NCI-H1930 (cell line): Measurements from ENCODE around the gene C1orf141.
"Not testable (repeated sequence)": the region's sequence is repeated elsewhere in the genome, so short reads cannot be mapped to it uniquely, and the experiment has no call there.

ENCODE experiments used
- DNase-seq, 2 experiments: peaks; one replicate each; lab custom pipeline; 2025; lab: John Stamatoyannopoulos, UW

The C1orf141 gene

DNA sequence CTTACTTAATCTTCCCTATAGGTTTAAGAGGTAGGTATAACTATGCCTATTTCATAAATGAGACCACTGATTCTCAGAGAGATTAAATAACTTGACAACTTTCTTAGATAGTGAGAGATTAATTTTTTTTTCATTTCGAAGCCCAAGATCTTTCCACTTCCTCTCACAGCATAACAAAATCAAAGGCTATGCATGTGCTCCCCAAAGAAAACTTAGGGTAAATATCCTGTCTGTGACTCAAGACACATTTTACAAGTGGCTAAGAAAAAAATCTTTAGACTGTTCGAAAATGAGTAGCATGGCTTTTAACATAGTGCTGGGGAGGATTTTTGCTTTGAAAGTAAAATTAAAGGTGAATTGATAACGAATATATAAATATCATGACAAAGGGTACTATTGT is 8.2 kb upstream of the C1orf141 start:
- no peak for DNase-seq

DNA sequence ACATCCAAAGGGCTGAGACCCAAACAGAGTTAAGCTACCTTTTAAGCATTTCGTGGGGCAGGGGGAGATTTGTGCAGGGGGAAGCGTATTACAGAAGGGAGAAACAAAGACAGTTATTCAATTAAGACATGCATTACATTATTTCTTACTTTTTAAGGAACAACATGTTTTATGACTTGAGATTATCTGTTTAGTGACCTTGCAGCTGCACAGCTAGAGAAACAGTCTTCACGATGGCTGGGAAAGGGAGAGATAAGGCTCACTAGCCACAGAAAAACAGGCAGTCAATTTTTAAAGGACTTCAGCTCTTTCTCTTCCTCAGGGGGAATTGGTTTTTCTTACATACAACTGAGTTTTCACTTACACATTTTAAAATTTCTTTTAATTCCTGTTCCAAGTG is 7.1 kb upstream of the C1orf141 start:
- DNase-seq, result not testable (repeated sequence)

DNA sequence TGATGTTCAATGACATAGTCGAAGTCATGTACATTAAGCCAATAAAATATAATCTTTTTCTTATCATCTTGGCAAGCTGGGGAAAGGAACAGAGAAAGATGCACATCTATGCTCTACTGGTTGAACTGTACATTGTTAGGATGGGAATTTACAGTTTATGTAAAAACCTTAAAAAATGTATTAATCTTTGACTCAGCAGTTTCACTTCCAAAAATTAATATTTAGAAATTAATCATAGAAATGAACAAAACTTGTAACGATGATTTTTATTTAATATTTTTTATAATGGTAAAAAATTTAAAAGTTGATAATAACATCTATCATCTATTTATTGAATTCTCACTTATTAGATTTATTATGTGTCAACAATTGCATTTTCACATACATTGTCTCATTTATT is 5.7 kb upstream of the C1orf141 start:
- DNase-seq, result no peak

DNA sequence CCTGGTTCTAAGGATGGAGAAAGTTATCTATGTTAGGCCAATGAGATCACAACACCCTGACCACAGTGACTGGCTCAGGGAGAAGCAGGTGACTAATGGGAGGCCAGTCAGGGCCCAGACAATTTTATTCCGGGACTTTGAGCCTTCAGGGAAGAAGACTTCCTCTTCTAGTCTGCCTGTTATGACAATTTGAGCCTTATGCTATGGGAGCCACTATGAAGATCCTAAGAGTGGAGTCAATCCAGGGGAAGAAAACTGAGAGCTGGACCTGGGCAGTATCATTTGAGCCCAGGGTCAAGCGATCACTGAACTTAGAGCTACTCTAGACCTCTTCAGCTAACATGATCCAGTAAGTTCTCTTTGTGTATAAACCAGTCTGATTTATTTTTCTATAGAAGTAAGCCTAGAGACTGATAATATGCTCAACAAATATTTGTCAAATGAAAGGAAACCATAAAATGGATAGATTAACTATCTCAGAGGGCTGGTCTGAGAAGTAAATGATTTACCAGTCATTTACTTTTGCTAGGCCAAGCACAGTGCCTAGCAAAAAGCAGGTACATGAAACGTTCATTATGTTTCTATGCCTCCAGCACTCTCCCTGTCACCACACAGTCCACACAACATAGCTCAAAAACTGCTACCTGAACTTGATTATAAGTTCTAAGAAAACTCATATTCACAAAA is 4.2 kb upstream of the C1orf141 start:
- no peak for DNase-seq

DNA sequence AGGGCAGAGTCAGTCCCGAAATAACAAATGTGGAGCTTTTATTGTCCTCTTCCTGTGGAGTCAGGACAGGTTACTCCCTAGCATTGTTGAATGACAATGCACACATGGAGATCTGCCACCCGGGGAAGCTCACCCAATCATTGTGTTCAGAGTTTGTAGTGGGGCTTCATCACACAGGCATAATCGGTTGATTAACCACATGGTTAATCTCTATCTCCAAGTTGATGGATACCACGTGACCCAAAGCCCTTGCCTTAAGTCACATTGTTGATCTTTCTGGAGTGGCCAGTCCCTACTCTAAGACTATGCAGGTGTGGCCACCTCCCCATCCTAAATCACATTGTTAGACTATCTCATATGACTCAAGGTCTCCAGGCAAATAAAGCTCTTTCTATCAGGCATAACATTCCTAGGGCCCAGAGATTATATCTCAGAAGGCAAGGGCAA is 2.6 kb upstream of the C1orf141 start:
- no peak for DNase-seq

DNA sequence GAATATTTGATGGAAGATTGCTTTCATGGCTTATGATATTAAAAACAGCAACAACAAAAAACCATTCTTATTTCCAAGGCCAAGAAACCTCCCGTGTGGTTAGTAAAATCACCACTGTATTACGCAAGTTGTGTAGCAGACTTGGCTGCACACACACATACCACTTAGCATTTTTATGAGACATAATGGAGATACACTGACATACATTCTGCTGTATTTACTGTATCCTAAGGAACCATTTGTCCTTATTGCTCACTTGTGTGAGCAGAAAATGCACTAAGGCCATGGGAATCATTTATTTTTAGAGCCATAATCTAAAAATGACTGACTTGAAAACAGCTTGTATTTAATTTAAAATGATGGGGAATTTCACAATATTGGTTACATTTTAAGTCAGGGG is 584 bp upstream of the C1orf141 start:
- no peak for DNase-seq

DNA sequence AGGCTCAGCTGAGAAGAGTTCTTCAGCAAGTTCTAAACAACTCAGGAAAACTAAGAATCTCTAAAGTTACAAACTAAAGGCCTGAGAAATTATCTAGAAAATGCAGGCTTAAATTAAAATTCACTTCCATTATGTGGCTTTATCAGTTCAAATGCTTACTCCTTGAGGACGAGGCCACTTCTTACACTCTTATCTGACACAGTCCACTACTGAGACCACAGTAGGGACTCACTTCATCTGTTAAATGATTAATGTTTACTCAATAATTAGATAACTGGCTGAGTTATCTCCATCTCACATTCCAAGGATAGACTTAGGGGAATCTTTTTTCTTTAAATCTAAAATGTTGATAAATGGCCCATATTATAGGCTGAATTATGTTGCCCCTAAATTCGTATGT is 1.6 kb downstream of the C1orf141 start:
- no peak for DNase-seq

DNA sequence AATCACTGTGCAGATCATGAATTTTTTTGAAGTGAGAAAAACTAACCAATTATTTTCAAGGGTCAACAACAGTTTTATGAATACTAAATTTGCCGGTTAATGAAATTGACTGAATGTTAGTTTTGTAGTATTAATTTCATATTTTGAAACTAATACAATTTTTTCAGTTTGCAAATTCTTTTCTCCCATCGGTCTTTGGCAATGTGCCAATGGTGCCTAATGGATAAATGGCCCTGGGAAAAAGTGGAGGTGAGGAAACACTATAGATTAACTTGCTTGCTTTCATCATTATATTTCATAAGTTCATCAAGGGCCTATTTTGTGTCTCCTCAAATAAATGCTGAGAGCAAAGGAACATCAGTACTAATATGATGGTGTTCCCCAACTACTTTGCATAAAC is 4.1 kb downstream of the C1orf141 start:
- DNase-seq, result no peak

DNA sequence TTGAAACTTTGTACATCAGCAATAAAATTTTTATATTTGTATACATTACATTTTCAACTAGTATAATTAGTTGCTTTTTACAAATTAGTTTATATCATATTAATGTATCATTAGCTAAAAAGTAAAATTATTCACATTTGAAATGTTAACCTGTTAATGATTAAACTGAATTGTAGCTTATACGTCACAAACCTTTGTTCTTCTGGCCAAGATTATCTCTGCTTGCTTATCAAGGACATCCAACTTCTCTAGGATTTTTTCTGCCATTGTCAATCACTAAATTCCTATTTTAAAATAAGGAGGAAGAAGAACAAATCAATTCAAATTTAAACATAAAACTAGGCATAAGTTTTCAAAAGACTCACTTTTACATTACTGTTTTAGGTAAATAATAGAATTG is 7.8 kb downstream of the C1orf141 start:
- DNase-seq, result no peak

DNA sequence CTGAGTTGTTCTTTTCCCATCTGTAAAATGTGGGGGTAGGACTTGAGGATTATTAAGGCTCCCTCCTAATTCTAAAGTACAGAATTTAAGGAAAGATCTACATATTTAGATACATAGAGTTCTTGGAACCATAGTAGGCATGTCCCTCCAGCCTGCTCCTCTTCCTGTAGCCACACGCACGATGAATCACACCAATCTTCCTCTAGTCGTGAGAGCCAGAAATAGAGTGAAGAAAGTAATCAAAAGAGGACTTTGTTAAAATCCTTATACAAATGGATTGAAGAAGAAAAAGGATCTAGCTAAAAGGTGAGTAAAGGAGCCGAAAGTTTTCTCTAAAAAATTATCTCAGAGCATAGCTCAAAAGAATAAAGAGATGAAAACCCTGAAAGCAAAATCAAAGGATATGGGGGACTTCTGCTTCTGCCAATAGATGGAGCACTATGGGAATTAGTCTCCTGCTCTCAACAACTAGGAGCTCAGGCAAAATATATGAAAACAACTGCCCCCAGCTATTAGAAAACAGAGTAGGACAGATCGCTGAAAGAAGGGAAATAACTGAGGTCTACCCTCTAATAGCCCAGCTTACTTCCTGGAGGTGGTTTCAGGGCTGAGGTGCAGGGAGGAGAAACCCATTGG is 8.5 kb downstream of the C1orf141 start:
- DNase-seq, result no peak

DNA sequence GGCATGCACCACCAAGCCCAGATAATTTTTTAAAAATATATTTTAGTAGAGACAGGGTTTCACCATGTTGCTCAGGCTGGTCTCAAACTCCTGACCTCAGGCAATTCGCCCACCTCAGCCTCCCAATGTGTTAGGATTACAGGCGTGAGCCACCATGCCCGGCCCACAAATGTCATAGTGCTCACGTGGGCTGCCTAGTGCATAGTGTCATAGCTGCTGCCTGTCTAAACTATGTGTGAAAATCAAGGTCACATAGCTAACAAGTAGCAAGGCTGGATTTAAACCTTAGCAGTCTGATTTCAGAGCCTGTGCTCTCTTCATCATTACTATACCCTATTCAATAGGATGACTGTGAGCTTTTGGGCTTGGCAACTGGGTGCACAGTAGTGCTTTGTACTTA is 10.3 kb downstream of the C1orf141 start:
- DNase-seq, result no peak

DNA sequence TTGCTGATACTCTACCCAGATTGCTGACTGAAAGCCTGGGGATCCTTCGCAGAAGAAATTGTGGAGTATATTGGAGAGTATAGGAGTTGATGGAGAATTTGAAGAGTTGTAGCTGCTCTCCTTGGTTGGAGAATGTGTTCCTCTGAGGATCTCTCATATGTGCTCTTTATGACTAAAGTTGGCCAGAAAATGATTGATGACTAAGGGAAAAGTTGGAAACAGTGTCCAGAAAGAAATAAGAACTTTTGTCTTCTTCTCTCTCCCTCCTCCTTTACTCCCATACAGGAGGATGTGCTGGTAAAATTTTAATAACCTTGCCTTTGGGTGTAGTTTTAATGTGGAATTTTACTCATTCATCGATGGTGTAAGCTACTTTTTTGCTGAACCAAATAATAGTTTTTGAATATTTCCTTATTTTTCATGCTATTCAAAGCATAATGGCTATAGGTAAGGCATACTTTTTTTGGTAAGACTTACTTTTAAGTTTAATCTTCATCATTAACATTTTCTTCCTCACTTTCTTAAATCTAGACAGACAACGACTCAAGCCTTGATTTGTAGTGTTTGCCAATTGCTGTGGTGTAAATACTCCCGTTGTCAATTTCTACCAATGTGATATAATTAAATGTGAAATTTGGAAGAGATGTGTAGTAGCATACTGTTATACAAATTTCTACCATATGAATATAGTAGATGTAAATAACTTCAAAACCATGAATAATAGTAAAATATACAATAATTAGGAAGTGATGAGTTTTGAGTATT is 13.7 kb downstream of the C1orf141 start:
- no peak for DNase-seq

DNA sequence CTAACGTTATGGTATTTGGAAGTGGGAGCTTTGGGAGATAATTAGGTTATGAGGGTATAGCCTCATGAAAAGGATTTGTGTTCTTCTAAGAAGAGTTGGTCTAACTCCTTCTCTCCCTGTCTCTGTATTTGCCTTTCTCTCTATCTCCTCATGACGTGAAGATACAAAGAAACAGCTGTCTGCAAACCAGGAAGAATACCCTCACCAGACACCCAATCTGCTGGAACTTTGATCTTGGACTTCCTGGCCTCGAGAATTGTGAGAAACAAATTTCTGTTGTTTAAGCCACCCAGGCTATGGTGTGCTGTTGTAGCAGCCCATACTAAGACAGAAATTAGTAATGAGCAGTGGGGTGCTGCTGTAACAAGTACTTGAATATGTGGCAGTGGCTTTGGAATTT is 16.1 kb downstream of the C1orf141 start:
- DNase-seq, result no peak

DNA sequence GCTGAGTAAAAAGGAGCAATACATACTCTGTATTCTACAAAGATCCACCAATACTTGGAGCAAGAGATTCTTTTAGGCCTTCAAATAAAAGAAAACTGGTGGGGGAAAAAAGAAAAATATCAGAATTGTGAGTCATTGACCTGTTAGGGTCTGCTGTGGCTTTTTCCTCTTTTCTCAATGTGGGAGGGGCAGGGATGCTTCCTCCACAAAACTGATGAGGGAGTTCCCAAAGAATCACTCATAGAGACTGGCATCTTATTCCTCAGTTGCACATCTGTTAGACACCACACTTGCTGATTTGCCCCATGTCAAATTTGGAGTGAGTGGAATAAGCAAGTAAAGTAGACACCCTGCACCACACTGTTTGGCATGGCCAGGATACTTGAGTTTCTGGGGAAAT is 16.6 kb downstream of the C1orf141 start:
- DNase-seq, result no peak

DNA sequence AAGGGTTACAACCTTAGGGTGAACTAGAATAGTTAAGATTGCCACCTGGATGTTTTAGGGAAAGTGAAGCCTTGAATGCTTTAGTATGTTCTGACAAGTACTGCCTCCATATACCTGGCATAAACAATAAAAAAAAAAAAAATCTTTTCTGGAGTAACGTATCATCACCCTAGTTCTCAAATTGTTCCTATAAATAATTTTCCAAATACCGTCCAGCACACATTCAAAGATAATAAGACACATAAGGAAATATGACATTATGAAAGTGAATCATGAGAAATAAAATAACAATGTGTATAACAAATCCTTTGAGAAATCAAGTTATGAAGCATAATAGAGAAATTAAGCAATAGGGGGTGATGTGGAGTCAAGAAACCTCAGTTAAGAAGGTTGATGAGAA is 20.6 kb downstream of the C1orf141 start:
- DNase-seq, result no peak

DNA sequence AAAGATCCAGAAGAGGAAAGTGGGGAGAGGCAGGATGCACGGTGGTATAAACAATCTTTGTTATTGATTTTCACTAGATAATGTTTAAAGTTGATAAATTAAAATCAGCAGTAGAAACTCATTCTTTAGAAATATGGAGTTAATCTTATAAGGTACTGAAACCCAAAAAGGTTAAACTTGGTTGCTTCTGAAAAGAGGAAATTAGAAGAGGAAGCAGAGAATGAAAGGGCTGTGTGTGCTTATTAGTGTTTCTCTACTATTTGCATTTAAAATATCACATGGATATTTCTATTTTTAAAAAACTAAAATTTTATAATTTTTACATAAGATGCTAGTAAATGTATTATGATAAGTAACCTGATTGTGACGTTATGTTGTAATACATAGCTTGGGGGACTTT is 24.4 kb downstream of the C1orf141 start:
- no peak for DNase-seq

DNA sequence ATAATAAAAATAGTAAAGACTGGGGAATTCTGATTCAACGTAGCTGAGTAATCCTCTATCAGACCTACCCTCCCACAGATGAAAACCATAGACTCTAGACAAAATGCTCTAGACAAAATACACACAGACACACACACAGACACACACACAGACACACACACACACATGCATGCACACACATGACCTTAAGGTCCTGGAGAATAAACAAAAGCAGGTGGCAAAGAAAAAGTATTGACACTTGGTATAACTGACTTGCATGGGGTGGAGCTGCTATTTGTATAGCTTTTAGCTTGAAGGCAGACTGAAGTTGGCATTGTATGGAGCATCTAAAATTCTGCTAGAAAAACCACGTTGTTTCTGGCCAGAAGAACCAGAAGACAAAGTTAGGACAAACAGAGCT is 29.3 kb downstream of the C1orf141 start:
- no peak for DNase-seq

DNA sequence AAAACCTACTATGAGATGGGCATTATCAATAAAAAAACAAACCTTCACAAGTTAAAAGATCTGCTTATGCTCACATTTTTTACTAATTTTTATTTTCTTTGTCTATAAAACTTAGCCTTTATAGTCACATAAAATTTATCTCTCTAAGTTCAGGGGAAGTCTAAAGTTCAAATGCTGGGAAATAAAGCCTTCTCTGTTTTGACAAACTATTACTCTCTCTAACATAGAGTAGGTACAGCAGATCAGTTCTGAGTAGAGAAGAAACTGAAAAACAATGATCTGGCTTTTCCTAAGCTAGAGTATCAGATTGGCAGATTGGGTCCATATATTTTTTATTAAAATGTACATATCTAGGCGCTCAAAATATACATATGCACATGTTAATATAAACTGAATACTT is 31.2 kb downstream of the C1orf141 start:
- DNase-seq, result no peak

DNA sequence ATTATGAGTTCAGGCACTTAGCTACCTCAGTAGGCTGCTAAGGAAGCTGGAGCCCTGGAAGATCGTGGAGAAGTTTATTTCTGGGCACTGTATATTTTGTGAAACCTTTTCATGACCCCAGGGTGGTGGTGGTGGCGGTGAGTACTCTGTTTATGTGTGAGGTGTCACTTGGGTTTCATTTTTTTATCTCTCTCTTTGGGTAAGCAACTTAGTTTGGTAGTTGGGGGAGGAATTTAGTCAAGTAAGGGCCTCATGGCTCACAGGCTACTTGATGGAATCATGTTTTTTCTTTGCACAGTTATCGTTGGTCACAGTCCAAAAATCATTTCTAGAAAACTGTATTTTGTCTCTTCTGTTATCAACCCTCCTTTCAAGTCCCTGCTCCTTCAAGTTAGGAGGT is 33.9 kb downstream of the C1orf141 start:
- no peak for DNase-seq

DNA sequence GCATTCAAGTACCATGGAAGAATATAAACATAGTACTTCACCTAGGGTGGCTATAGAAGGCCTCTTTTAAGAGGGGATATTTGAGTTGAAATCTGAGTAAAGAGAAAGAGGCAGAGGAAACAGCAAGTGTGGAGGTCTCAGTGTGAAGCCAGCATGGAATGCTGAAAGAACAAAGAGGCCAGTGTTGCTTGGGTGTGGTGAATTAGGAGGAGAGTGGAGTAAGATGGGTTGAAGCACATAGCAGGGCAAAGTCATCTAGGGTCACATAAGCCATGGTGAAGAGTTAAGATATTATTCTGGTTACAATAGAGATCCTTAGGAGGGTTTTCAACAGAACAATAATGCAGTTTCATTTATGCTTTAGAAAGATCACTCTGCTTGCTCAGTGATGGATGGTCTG is 37.5 kb downstream of the C1orf141 start:
- DNase-seq, result no peak

DNA sequence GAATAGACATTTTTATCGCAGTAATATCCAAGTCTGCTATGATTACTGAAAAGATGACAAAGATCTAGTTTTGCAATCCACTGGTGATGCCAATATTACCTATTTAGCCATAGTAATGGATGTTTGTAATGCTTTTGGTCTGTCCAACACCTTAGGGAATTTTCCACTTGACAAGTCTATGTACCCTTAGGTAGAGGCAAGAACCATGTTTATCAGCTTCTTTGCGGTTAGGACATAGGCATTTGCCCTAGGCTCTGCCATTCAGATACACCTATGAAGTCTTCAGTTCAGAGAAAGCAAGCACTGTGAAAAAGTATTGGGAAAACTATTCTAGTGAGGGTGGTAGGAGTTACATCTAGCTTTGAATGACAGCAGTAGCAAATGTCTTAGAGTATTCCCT is 40.6 kb downstream of the C1orf141 start:
- no peak for DNase-seq

DNA sequence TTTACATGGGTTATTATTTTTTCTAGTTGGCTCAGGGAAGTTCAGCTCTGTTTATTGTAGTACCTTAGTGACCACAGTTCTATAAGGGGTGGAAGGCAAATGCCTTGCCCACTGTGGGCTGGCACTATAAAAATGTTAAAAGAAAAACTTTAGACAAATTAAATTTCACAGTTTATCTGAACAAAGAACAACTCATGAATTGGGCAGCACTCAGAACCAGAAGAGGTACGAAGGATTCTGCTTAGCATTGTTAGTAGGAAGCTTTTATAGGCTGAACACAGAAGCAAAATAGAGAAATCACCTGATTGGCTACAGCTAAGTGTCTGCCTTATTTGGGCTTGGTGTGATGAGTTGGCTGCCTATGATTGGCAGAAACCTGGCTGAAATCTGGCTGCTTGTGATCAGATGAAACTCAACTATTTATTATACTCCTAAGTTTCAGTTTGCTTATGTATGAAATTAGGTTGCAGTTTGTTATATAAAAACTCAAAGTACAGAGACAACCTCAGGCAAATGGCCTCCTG is 45.0 kb downstream of the C1orf141 start:
- no peak for DNase-seq

DNA sequence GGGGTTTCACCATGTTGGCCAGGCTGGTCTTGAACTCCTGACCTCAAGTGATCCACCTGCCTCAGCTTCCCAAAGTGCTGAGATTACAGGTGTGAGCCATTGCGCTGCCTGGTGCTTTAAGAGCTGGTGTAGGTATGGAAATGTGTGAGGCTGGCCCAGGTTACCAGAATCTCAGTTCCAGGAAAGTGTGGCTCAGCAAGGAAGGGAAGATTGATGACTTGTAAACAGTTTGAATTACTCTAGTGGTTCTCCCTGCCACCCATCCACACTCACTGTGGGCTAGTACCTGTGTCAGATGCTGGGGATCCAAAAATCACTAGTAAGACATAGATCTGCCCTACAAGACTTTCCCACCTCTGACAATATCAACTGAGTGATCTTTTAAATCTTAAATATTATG is 46.3 kb downstream of the C1orf141 start:
- no peak for DNase-seq
